Epithelial cell of proximal tubule (primary cell): ENCODE results near the gene ARV1. TPM values are rescaled to one million over a fixed set of nuclear protein-coding genes. Genes with fewer than 3 reads are reported as not detected.

Experiments used
- DNase-seq: peaks from one replicate; pipeline ENCODE4 v3.0.0-alpha.2; 2011; ENCODE audit warnings: low read depth
- H3K4me3 ChIP-seq: 2 replicates; pipeline ENCODE4 v1.5.1; 2011; ENCODE audit warnings: low read depth, mild to moderate bottlenecking, low read length
- total RNA-seq: library from RNA; depleted of rRNA; stranded (reverse); fragments of >200 nt; gene quantifications from 2 replicates; pipeline ENCODE4 v1.2.3, GENCODE V29; 2015
- TF ChIP-seq, protein P1 (sequence below): conservative IDR thresholded peaks from 2 replicates; pipeline ENCODE4 v1.5.1; 2012; ENCODE audit warnings: low read depth, mild to moderate bottlenecking, low read length

ARV1 gene
- total RNA-seq, 1 donor from 2014 or later, result 6.7 TPM

DNA sequence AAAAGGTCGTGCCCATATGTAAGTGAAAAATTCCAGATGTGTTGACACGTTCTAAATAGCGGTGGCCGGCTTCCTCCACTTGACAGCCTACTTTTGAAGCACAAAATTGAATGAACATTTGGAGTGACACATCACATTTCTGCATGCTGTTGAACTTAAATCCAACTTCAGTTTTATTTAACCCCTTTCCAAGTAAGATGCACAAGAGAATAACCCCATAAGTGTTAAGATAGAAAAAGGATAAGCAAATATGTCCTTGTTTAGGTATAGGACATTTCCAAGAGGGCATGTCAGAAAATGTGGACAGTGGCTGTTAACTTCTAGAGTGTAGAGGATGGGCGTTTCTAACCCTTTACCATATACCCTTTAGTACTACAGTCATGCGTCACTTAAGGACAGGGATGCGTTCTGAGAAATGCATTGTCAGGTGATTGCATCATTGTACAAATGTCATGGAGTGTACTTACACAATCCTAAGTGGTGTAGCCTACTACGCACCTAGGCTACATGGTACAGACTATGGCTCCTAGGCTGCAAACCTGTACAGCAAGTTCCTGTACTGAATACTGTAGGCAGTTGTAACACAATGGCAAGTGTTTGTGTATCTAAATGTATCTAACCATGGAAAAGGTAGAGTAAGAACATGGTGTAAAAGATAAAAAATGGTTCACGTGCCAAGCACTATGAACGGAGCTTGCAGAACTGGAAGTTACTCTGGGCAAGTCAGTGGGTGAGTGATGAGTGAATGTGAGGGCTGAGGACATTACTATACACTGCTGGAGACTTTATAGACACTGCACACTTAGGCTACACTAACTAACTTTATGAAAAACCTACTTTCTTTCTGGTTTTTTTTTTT is 70.5 kb downstream of the ARV1 start:
- DNase-seq, result no peak
- no peak overlapping the region for H3K4me3 ChIP-seq
- TF ChIP-seq, protein P1, sequence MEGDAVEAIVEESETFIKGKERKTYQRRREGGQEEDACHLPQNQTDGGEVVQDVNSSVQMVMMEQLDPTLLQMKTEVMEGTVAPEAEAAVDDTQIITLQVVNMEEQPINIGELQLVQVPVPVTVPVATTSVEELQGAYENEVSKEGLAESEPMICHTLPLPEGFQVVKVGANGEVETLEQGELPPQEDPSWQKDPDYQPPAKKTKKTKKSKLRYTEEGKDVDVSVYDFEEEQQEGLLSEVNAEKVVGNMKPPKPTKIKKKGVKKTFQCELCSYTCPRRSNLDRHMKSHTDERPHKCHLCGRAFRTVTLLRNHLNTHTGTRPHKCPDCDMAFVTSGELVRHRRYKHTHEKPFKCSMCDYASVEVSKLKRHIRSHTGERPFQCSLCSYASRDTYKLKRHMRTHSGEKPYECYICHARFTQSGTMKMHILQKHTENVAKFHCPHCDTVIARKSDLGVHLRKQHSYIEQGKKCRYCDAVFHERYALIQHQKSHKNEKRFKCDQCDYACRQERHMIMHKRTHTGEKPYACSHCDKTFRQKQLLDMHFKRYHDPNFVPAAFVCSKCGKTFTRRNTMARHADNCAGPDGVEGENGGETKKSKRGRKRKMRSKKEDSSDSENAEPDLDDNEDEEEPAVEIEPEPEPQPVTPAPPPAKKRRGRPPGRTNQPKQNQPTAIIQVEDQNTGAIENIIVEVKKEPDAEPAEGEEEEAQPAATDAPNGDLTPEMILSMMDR, result no peak

Other genes with a start within 250 kb of the ARV1 start
- not detected in 2 replicates for gene CAPN9, start 231.7 kb upstream of the ARV1 start, total RNA-seq
- 43.7 and 54.5 TPM in 2 replicates for gene C1orf198, start 110.6 kb upstream of the ARV1 start, total RNA-seq
- 8.5 and 12.2 TPM in 2 replicates for gene TTC13, start 233 bp upstream of the ARV1 start, total RNA-seq
- gene FAM89A, start 61.2 kb downstream of the ARV1 start, total RNA-seq, result 2.7 and 5.9 TPM in 2 replicates
- gene TRIM67, start 183.0 kb downstream of the ARV1 start, total RNA-seq, result not detected in 2 replicates